Suprapubic skin (tissue), 4 donors: ENCODE data around the gene ZDHHC11. TPM values are rescaled to one million over a fixed set of nuclear protein-coding genes. Genes with fewer than 3 reads are reported as not detected.

Experiments
- DNase-seq, 2 donors: peaks; one replicate each; pipeline ENCODE4 v3.0.0-alpha.2; 2019; ENCODE audit warnings: low spot score in 2 of 2
- H3K27ac ChIP-seq: fragments of 200-600 bp; sonication (generic); one replicate; pipeline ENCODE4 v1.5.1; 2019
- H3K27me3 ChIP-seq: fragments of 200-600 bp; sonication (generic); one replicate; pipeline ENCODE4 v1.5.1; 2019
- H3K36me3 ChIP-seq: fragments of 200-600 bp; sonication (generic); one replicate; pipeline ENCODE4 v1.5.1; 2019
- H3K4me1 ChIP-seq: fragments of 200-600 bp; sonication (generic); one replicate; pipeline ENCODE4 v1.5.1; 2019
- H3K4me3 ChIP-seq: fragments of 200-600 bp; sonication (generic); one replicate; pipeline ENCODE4 v1.5.1; 2019; ENCODE audit warnings: mild to moderate bottlenecking
- H3K9me3 ChIP-seq: fragments of 200-600 bp; sonication (generic); one replicate; pipeline ENCODE4 v1.5.1; 2019
- CTCF ChIP-seq, 2 donors: fragments of 200-600 bp in 1 of 2; fragments of 450-650 bp in 1 of 2; sonication (generic) in 1 of 2; IDR thresholded peaks; one replicate each; pipeline ENCODE4 v1.5.1; 2016 to 2019; ENCODE audit warnings: antibody characterized with exemption in 2 of 2, mild to moderate bottlenecking in 1 of 2, moderate library complexity in 1 of 2
- EP300 ChIP-seq: sonication (generic); formaldehyde crosslinking; IDR thresholded peaks from one replicate; pipeline ENCODE4 v1.6.1; 2017; ENCODE audit warnings: antibody characterized with exemption
- POLR2A ChIP-seq, 2 donors: fragments of 450-650 bp; IDR thresholded peaks; one replicate each; pipeline ENCODE4 v1.6.1; 2017; ENCODE audit warnings: antibody characterized with exemption in 2 of 2, mild to moderate bottlenecking in 2 of 2, moderate library complexity in 2 of 2
- POLR2AphosphoS5 ChIP-seq, 3 donors: sonication (generic); formaldehyde crosslinking; IDR thresholded peaks; one replicate each; pipeline ENCODE4 v1.6.1; 2017; ENCODE audit warnings: antibody characterized with exemption in 3 of 3
- WGBS: methylation state at CpG from one replicate; pipeline ENCODE4 v1.1.5; 2018; 5-methylcytosine and 5-hydroxymethylcytosine counted together
- total RNA-seq, 4 donors: library from RNA; depleted of rRNA; stranded (reverse); fragments of >200 nt; gene quantifications; one replicate each; pipeline ENCODE4 v1.1.0, GENCODE V29; 2016

Gene ZDHHC11
- total RNA-seq, 4 donors from 2014 or later = 7.5 to 81.5 (median 22.6) TPM

- no peak for DNase-seq
- Histone ChIP-seq H3K27me3 (no peaks in the 10 kb centered on the region), H3K36me3 (peaks cover 89% of the 10 kb centered on the region), H3K9me3 (no peaks in the 10 kb centered on the region), H3K27ac (no peak overlapping the region), H3K4me3 (no peak overlapping the region), H3K4me1 (no peaks in the 10 kb centered on the region)
- WGBS = 89% methylated on average over 7 of the region's 24 CpGs
- TF ChIP-seq POLR2A (IDR thresholded peaks at IDR 0.05) = no peak
- no peak for TF ChIP-seq EP300
- TF ChIP-seq CTCF (IDR thresholded peaks at IDR 0.05) = no peak
- TF ChIP-seq POLR2AphosphoS5 (IDR thresholded peaks at IDR 0.05) = no peak
Measured at GRCh38 chr5:865168-865521, 14.4 kb upstream of the ZDHHC11 start.

- 85% methylated on average over 8 of the region's 15 CpGs for WGBS
- Histone ChIP-seq H3K9me3 (no peaks in the 10 kb centered on the region), H3K4me1 (no peaks in the 10 kb centered on the region), H3K27me3 (no peaks in the 10 kb centered on the region), H3K27ac (no peak overlapping the region), H3K36me3 (peaks cover 89% of the 10 kb centered on the region), H3K4me3 (no peak overlapping the region)
- TF ChIP-seq POLR2AphosphoS5 (IDR thresholded peaks at IDR 0.05) (no peak), CTCF (IDR thresholded peaks at IDR 0.05) (no peak), POLR2A (IDR thresholded peaks at IDR 0.05) (no peak), EP300 (no peak)
- no peak for DNase-seq
Measured at GRCh38 chr5:864492-865167, 13.8 kb upstream of the ZDHHC11 start.

- TF ChIP-seq POLR2A (IDR thresholded peaks at IDR 0.05) (no peak), POLR2AphosphoS5 (IDR thresholded peaks at IDR 0.05) (no peak), EP300 (no peak), CTCF (IDR thresholded peaks at IDR 0.05) (no peak)
- no peaks in the 10 kb centered on the region for H3K9me3 ChIP-seq
- no peaks in the 10 kb centered on the region for H3K27me3 ChIP-seq
- no peak for DNase-seq
- 89% methylated on average over 12 of the region's 16 CpGs for WGBS
- H3K4me3 ChIP-seq = no peak overlapping the region
- H3K27ac ChIP-seq = no peak overlapping the region
- H3K36me3 ChIP-seq = peaks cover 81% of the 10 kb centered on the region
- no peaks in the 10 kb centered on the region for H3K4me1 ChIP-seq
Measured at GRCh38 chr5:863244-863805, 12.5 kb upstream of the ZDHHC11 start.

GRCh38 chr5:862367-863243 lies 11.8 kb upstream of the ZDHHC11 start:
- Histone ChIP-seq H3K27ac (no peak overlapping the region), H3K9me3 (no peaks in the 10 kb centered on the region), H3K36me3 (peaks cover 73% of the 10 kb centered on the region), H3K4me1 (no peaks in the 10 kb centered on the region), H3K4me3 (no peak overlapping the region), H3K27me3 (no peaks in the 10 kb centered on the region)
- DNase-seq = no peak
- WGBS = 82% methylated on average over 9 of the region's 25 CpGs
- TF ChIP-seq EP300 (no peak), CTCF (IDR thresholded peaks at IDR 0.05) (no peak), POLR2A (IDR thresholded peaks at IDR 0.05) (no peak), POLR2AphosphoS5 (IDR thresholded peaks at IDR 0.05) (no peak)
